ENCODE results near the gene CPB2. TPM values are rescaled to one million over a fixed set of nuclear protein-coding genes. Genes with fewer than 3 reads are reported as not detected.

The CPB2 gene
- total and polyA plus RNA-seq, 9 of the 15 experiments (the other 6 are each of a cell fraction or from before 2014, with no cell fraction given), result 0.03 to 0.16 (median 0.07) TPM; not detected in 6

DNA sequence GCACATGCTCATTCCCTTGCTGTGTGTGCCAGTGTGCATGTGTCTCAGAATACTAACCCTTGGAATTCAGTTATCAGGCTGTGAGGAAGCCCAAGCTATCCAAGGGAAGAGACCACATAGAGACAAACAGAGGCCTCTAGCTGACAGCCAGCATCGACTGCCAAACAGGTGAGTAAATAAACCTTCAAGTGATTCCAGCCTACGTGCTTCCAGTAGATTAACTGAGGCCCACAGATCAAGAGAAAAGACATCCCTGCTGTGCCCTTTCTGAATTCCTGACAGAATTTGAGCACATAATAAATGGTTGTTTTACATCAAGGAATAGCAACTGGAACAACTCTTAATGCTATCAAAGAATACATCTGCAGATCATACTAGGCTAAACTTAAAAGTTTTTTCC lies 69.8 kb downstream of the CPB2 start (continued):
- TF ChIP-seq, protein P1, sequence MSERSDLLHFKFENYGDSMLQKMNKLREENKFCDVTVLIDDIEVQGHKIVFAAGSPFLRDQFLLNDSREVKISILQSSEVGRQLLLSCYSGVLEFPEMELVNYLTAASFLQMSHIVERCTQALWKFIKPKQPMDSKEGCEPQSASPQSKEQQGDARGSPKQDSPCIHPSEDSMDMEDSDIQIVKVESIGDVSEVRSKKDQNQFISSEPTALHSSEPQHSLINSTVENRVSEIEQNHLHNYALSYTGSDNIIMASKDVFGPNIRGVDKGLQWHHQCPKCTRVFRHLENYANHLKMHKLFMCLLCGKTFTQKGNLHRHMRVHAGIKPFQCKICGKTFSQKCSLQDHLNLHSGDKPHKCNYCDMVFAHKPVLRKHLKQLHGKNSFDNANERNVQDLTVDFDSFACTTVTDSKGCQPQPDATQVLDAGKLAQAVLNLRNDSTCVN (CRISPR knock-in tag; IDR thresholded peaks at IDR 0.05), result no peak
- TF ChIP-seq BMI1 (IDR thresholded peaks at IDR 0.05; ENCODE audit: low read length) (no peak), CAMTA2 (CRISPR knock-in tag; conservative IDR thresholded peaks at IDR 0.05) (no peak)

DNA sequence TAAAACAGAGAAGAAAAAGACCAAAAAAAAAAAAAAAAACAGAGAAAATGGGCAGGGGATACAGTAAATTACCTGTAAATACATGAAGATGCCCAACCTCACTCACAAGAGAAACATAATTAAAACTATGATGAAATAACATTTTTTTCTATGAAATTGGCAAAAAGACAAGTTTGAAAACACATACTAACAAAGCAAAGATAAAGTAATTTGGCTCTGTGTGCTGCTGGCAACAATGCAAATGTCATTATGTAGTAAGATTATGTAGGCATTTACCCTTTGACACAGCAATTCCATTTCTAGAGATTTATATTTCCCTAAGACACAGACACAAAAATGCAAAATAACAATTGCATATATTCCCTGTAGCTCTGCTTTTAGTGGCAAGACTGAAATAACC lies 72.5 kb downstream of the CPB2 start:
- Histone ChIP-seq H3K4me2 (ENCODE audit: insufficient read depth, low read length) (no peak overlapping the region), H3K36me3 (ENCODE audit: control insufficient read depth, insufficient read depth, low read length) (peaks cover 5% of the 10 kb centered on the region; the same call in 2 of the 3 replicates), H3K9me3 (replicated peaks; ENCODE audit: control insufficient read depth, insufficient read depth, low read depth, low read length) (peaks cover 2% of the 10 kb centered on the region; the same call in 1 of the 2 replicates), H3K4me3 (no peak overlapping the region), H3K27me3 (ENCODE audit: control insufficient read depth in 2 of 2, insufficient read depth in 2 of 2, low read length in 2 of 2) (no peaks in the 10 kb centered on the region), H3K9ac (ENCODE audit: insufficient read depth in 1 of 2, low read depth in 2 of 2, low read length in 2 of 2) (no peak overlapping the region), H2AFZ (ENCODE audit: low read depth, low read length) (no peak overlapping the region), H3K9me1 (ENCODE audit: control insufficient read depth, insufficient read depth, low read length) (no peaks in the 10 kb centered on the region), H3K27ac (ENCODE audit: extremely low read depth, low read depth, low read length) (no peak overlapping the region), H3K79me2 (ENCODE audit: control insufficient read depth, insufficient read depth, low read length) (peaks cover 12% of the 10 kb centered on the region; the same call in 1 of the 3 replicates), H3K4me1 (replicated peaks in 1 of 2; ENCODE audit: control insufficient read depth in 2 of 2, insufficient read depth in 2 of 2, low read length in 2 of 2) (no peaks in the 10 kb centered on the region), H4K20me1 (replicated peaks; ENCODE audit: control insufficient read depth, insufficient read depth, low read length) (no peaks in the 10 kb centered on the region)
- in situ Hi-C loops (cut with MboI) (no loop called here), intact Hi-C loops (cut with micrococcal nuclease) (no loop called here)
- CTCF ChIA-PET (ENCODE audit: low intra/inter-chr PET ratio), result no interaction called here
- FAIRE-seq (no peak), ATAC-seq (no peak), DNase-seq (ENCODE audit: extremely low read depth in 1 of 4, low spot score in 3 of 4) (no peak)
- POLR2A ChIA-PET, result no interaction called here
- no TSS peak for BruUV-seq (replicated peaks)
- TF ChIP-seq, protein P2, sequence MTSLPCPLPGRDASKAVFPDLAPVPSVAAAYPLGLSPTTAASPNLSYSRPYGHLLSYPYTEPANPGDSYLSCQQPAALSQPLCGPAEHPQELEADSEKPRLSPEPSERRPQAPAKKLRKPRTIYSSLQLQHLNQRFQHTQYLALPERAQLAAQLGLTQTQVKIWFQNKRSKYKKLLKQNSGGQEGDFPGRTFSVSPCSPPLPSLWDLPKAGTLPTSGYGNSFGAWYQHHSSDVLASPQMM (CRISPR knock-in tag; IDR thresholded peaks at IDR 0.05), result no peak
- no peak for TF ChIP-seq LARP7 (IDR thresholded peaks at IDR 0.05)
- no peak for TF ChIP-seq ZNF274 (IDR thresholded peaks at IDR 0.05; ENCODE audit: borderline replicate concordance, low read depth, low read length)
- TF ChIP-seq TCFL5 (CRISPR knock-in tag; conservative IDR thresholded peaks at IDR 0.05), result no peak
- TF ChIP-seq, protein P3, sequence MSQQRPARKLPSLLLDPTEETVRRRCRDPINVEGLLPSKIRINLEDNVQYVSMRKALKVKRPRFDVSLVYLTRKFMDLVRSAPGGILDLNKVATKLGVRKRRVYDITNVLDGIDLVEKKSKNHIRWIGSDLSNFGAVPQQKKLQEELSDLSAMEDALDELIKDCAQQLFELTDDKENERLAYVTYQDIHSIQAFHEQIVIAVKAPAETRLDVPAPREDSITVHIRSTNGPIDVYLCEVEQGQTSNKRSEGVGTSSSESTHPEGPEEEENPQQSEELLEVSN (IDR thresholded peaks at IDR 0.05; ENCODE audit: borderline replicate concordance in 1 of 2, extremely low read depth in 1 of 2, insufficient read depth in 1 of 2, insufficient read length in 1 of 2, low read depth in 1 of 2, low read length in 1 of 2, poor library complexity in 1 of 2, severe bottlenecking in 1 of 2), result no peak
- TF ChIP-seq, protein P4, sequence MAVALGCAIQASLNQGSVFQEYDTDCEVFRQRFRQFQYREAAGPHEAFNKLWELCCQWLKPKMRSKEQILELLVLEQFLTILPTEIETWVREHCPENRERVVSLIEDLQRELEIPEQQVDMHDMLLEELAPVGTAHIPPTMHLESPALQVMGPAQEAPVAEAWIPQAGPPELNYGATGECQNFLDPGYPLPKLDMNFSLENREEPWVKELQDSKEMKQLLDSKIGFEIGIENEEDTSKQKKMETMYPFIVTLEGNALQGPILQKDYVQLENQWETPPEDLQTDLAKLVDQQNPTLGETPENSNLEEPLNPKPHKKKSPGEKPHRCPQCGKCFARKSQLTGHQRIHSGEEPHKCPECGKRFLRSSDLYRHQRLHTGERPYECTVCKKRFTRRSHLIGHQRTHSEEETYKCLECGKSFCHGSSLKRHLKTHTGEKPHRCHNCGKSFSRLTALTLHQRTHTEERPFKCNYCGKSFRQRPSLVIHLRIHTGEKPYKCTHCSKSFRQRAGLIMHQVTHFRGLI (CRISPR knock-in tag; IDR thresholded peaks at IDR 0.05), result no peak
- no peak for TF ChIP-seq HNRNPL (IDR thresholded peaks at IDR 0.05; ENCODE audit: low read depth, low read length)
- no peak for TF ChIP-seq XRCC5 (IDR thresholded peaks at IDR 0.05; ENCODE audit: low read depth, low read length)
- TF ChIP-seq FOXK1 (CRISPR knock-in tag; IDR thresholded peaks at IDR 0.05; ENCODE audit: borderline replicate concordance), result no peak
- no peak for TF ChIP-seq NFYB (IDR thresholded peaks at IDR 0.05; ENCODE audit: extremely low read depth, insufficient read length)
